HG02571 (cell line): ENCODE data around the gene PARD3B.

ENCODE experiments used
- ATAC-seq: cut with Tn5 transposase; IDR thresholded peaks from one replicate; pipeline ENCODE4 v1.9.1; 2021; ENCODE audit warnings: mild to moderate bottlenecking, moderate library complexity; ENCODE audit not compliant: unreplicated experiment

PARD3B gene

GRCh38 chr2:205655779-205656456, 1110.6 kb downstream of the PARD3B start:
- no peak for ATAC-seq

- no peak for ATAC-seq
Observed at GRCh38 chr2:205656461-205656860, 1111.2 kb downstream of the PARD3B start.

- ATAC-seq: no peak
Observed at GRCh38 chr2:205656941-205657340, 1111.7 kb downstream of the PARD3B start.

GRCh38 chr2:205657579-205657978, 1112.3 kb downstream of the PARD3B start:
- no peak for ATAC-seq

- ATAC-seq: no peak
Observed at GRCh38 chr2:205658068-205658467, 1112.8 kb downstream of the PARD3B start.

GRCh38 chr2:205658572-205658971, 1113.3 kb downstream of the PARD3B start:
- no peak for ATAC-seq

- ATAC-seq: no peak
Observed at GRCh38 chr2:205659922-205660321, 1114.6 kb downstream of the PARD3B start.

- ATAC-seq: no peak
Observed at GRCh38 chr2:205660521-205661124, 1115.3 kb downstream of the PARD3B start.

- no peak for ATAC-seq
Observed at GRCh38 chr2:205661281-205661680, 1116.0 kb downstream of the PARD3B start.

- ATAC-seq: no peak
Observed at GRCh38 chr2:205662206-205662965, 1117.1 kb downstream of the PARD3B start.

- ATAC-seq: no peak
Observed at GRCh38 chr2:205665791-205666190, 1120.5 kb downstream of the PARD3B start.
